Ishikawa (cell line): ENCODE data around the gene SLC12A7.

Source experiments
- FOXM1 ChIP-seq: IDR thresholded peaks from 2 replicates; pipeline ENCODE4 v1.6.1; 2012; ENCODE audit warnings: low read depth, borderline replicate concordance
- TAF1 ChIP-seq: IDR thresholded peaks from 2 replicates; pipeline ENCODE4 v1.6.1; 2012; ENCODE audit warnings: low read depth, mild to moderate bottlenecking
- TEAD4 ChIP-seq: IDR thresholded peaks from 2 replicates; pipeline ENCODE4 v1.6.1; 2012

DNA sequence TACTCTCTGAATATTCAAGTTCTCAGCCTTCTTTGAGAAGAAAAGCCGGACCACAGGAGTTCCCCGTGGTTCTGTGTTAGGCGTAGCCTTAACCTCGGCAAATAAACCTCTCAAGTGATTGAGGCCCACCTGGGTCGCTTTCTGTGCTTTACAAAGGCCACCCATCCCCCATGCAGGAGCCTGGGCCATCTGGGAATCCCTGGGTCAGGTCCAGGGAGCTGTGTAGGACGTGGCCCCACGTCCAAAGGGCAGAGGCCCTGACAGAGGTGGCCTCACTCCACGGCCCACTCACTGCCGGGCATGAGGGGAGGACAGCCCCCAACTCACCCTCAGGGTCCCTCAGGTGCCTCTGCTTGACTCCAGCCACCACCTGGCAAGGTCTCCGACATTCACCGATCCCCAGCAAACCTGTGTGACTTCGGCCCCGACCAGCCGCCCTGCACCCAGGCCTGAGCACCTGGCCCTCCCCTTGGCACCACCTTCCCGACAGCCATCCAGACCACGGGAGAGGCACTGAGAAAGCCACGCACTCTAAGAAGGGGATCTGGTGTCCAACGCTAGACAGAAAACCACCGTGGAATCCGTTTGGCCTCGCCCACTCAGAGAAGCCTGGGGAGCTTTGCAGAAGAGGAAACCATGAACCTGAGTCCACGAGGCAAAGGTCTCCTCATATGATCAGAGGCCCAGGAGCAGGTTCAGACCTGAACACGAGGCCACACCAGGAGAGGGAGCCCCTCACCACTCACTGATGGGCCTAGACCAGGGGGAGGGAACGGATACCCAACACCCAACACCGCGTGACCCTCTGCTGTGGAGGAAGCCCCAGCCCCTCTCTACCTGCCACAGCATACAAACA lies 4.5 kb downstream of the SLC12A7 start:
- no peak for TF ChIP-seq TEAD4
- TF ChIP-seq FOXM1: no peak
- no peak for TF ChIP-seq TAF1
